HCT116 (cell line): ENCODE data around the gene AARS2. TPM values are rescaled to one million over a fixed set of nuclear protein-coding genes. Genes with fewer than 3 reads are reported as not detected.

Source experiments
- ATAC-seq: fragments of 200-7000 bp; cut with Tn5 transposase; 2 replicates; pipeline ENCODE4 v1.9.1; 2020; ENCODE audit warnings: mild to moderate bottlenecking, moderate library complexity
- BruUV-seq: library from RNA; stranded (reverse); fragments of 400-500 nt; replicated peaks from 2 replicates; lab custom pipeline; 2021; lab: Mats Ljungman, UMichigan
- CTCF ChIA-PET: fragments of 300-600 bp; sonication (Branson Sonifier 250); formaldehyde crosslinking; loops from one replicate; lab custom pipeline; 2021; ENCODE audit warnings: antibody characterized with exemption; lab: Charles Lee
- POLR2A ChIA-PET: fragments of 300-600, 350-600 bp; sonication (Branson Sonifier 250); formaldehyde crosslinking; loops from one replicate; lab custom pipeline; 2021; ENCODE audit warnings: antibody characterized with exemption; lab: Charles Lee
- RAD21 ChIA-PET, 2 experiments: fragments of 300-600 bp; sonication (Branson Sonifier 250); formaldehyde crosslinking; loops; one replicate each; lab custom pipeline; 2023; ENCODE audit warnings: low total read pairs in 2 of 2; ENCODE audit not compliant: uncharacterized antibody in 2 of 2, unreplicated experiment in 2 of 2, low non-redundant PET in 1 of 2; lab: Charles Lee
- DNase-seq: peaks from one replicate; pipeline ENCODE4 v3.0.0-alpha.2; 2010; ENCODE audit warnings: low read depth, low spot score
- H2AFZ ChIP-seq: fragments of 200-600 bp; shearing (Covaris generic), sonication (generic); 2 replicates; pipeline ENCODE4 v1.6.1; 2017; ENCODE audit warnings: low read depth, mixed run types, mixed read lengths, antibody characterized with exemption, low read length; ENCODE audit not compliant: poor library complexity, severe bottlenecking
- H3K27ac ChIP-seq: 2 replicates; pipeline ENCODE4 v1.5.1; 2012; ENCODE audit warnings: low read depth, low read length
- H3K27me3 ChIP-seq: fragments of 200-600 bp; sonication (generic); 2 replicates; pipeline ENCODE4 v1.6.1; 2016; ENCODE audit warnings: mixed run types, low read length, mixed read lengths; ENCODE audit not compliant: insufficient read depth
- H3K36me3 ChIP-seq, 2 experiments: fragments of 200-500 bp in 1 of 2; fragments of 200-600 bp in 1 of 2; sonication (Bioruptor generic) in 1 of 2; sonication (generic) in 1 of 2; 2 replicates each; pipeline versions ENCODE4 v1.5.1 to v1.6.1; 2014 to 2016; ENCODE audit warnings: low read length in 2 of 2, inconsistent platforms in 1 of 2, mixed read lengths in 1 of 2, mixed run types in 1 of 2; ENCODE audit not compliant: insufficient read depth in 2 of 2, control insufficient read depth in 1 of 2
- H3K4me1 ChIP-seq, 2 experiments: fragments of 200-600 bp in 1 of 2; sonication (generic) in 1 of 2; 2 replicates each; pipeline versions ENCODE4 v1.5.1 to v1.6.1; 2012 to 2017; ENCODE audit warnings: low read length in 2 of 2, inconsistent platforms in 1 of 2, mild to moderate bottlenecking in 1 of 2, mixed read lengths in 1 of 2, mixed run types in 1 of 2, moderate library complexity in 1 of 2; ENCODE audit not compliant: insufficient read depth in 2 of 2, control insufficient read depth in 1 of 2
- H3K4me2 ChIP-seq: fragments of 200-600 bp; sonication (generic); 2 replicates; pipeline ENCODE4 v1.6.1; 2017; ENCODE audit warnings: mixed run types, low read length, mixed read lengths
- H3K4me3 ChIP-seq, 2 experiments: fragments of 200-600 bp in 1 of 2; sonication (generic) in 1 of 2; replicated peaks in 1 of 2; 2 replicates each; pipeline ENCODE4 v1.5.1; 2011 to 2016; ENCODE audit warnings: low read length in 2 of 2, control low read depth in 1 of 2, low read depth in 1 of 2, mild to moderate bottlenecking in 1 of 2, mixed read lengths in 1 of 2, mixed run types in 1 of 2
- H3K79me2 ChIP-seq: fragments of 200-600 bp; sonication (generic); 2 replicates; pipeline ENCODE4 v1.6.1; 2017; ENCODE audit warnings: mild to moderate bottlenecking, mixed run types, low read length, moderate library complexity, mixed read lengths; ENCODE audit not compliant: insufficient read depth
- H3K9ac ChIP-seq: fragments of 200-600 bp; sonication (generic); 2 replicates; pipeline ENCODE4 v1.6.1; 2016; ENCODE audit warnings: low read length, mixed read lengths
- H3K9me2 ChIP-seq: fragments of 200-600 bp; sonication (generic), shearing (Covaris generic); 2 replicates; pipeline ENCODE4 v1.6.1; 2017; ENCODE audit warnings: mixed run types, mild to moderate bottlenecking, moderate library complexity; ENCODE audit not compliant: insufficient read depth
- H3K9me3 ChIP-seq, 2 experiments: fragments of 200-500 bp in 1 of 2; fragments of 200-600 bp in 1 of 2; sonication (Bioruptor generic) in 1 of 2; sonication (generic) in 1 of 2; 2 replicates each; pipeline ENCODE4 v1.6.1; 2014 to 2017; ENCODE audit warnings: low read length in 2 of 2, mixed read lengths in 2 of 2, inconsistent platforms in 1 of 2, low read depth in 1 of 2, mild to moderate bottlenecking in 1 of 2, mixed run types in 1 of 2, moderate library complexity in 1 of 2; ENCODE audit not compliant: control insufficient read depth in 1 of 2, insufficient read depth in 1 of 2
- H4K20me1 ChIP-seq: fragments of 200-600 bp; sonication (generic), shearing (Covaris generic); 2 replicates; pipeline ENCODE4 v1.6.1; 2017; ENCODE audit warnings: mixed run types, mild to moderate bottlenecking, moderate library complexity; ENCODE audit not compliant: insufficient read depth
- EZH2 ChIP-seq: fragments of 200-600 bp; sonication (generic); IDR thresholded peaks from 2 replicates; pipeline ENCODE4 v1.6.1; 2017; ENCODE audit warnings: antibody characterized with exemption, mixed run types
- FOSL1 ChIP-seq: IDR thresholded peaks from 2 replicates; pipeline ENCODE4 v1.6.1; 2012; ENCODE audit warnings: low read depth
- JUND ChIP-seq: IDR thresholded peaks from 2 replicates; pipeline ENCODE4 v1.6.1; 2012
- ZBTB33 ChIP-seq: IDR thresholded peaks from 2 replicates; pipeline ENCODE4 v1.6.1; 2011; ENCODE audit warnings: mild to moderate bottlenecking, low read length, moderate library complexity; ENCODE audit not compliant: insufficient replicate concordance; ENCODE audit errors: extremely low read depth
- ZFX ChIP-seq: fragments of 450-650 bp; IDR thresholded peaks from 2 replicates; pipeline ENCODE4 v1.6.1; 2017
- intact Hi-C: fragments of 100-400 bp; cut with micrococcal nuclease; formaldehyde crosslinking; loops from 2 replicates; pipeline ENCODE4 v1.10.0; 2022
- total RNA-seq: library from RNA; stranded (reverse); gene quantifications from one replicate; pipeline ENCODE4 v1.2.1, GENCODE V29; 2021; ENCODE audit not compliant: unreplicated experiment

Gene AARS2
- total RNA-seq, 1 experiment from 2014 or later: 14.9 TPM

GRCh38 chr6:44271406-44271723 is 41.8 kb downstream of the AARS2 start:
- POLR2A ChIA-PET: no interaction called here
- CTCF ChIA-PET: no interaction called here
- Histone ChIP-seq H3K4me2 (no peak overlapping the region), H3K9me3 (no peaks in the 10 kb centered on the region), H2AFZ (no peak overlapping the region), H3K9ac (no peak overlapping the region), H3K36me3 (no peaks in the 10 kb centered on the region), H3K9me2 (no peaks in the 10 kb centered on the region), H3K4me3 (no peak overlapping the region), H3K79me2 (no peaks in the 10 kb centered on the region), H3K4me1 (peaks cover 0 to 3% of the 10 kb centered on the region in 2 experiments; a peak in 1 of 4 replicates), H3K27ac (no peak overlapping the region), H4K20me1 (no peaks in the 10 kb centered on the region)
- no peak for DNase-seq
- no peak for ATAC-seq
- intact Hi-C loops: no loop called here
- no TSS peak for BruUV-seq
- RAD21 ChIA-PET: no interaction called here
- no peak for TF ChIP-seq JUND
- TF ChIP-seq EZH2: no peak
- TF ChIP-seq ZBTB33: no peak
- TF ChIP-seq, all 23 proteins: peak for 0
- no peaks in the 10 kb centered on the region for H3K27me3 ChIP-seq

GRCh38 chr6:44270526-44271405 is 42.4 kb downstream of the AARS2 start:
- H3K9me3 ChIP-seq: no peaks in the 10 kb centered on the region
- DNase-seq: no peak
- H4K20me1 ChIP-seq: no peaks in the 10 kb centered on the region
- POLR2A ChIA-PET: no interaction called here
- no peak for TF ChIP-seq JUND
- TF ChIP-seq ZFX: no peak
- no peak for TF ChIP-seq FOSL1
- TF ChIP-seq, all 23 proteins: peak for 0
- ChIA-PET CTCF (no interaction called here), RAD21 (no interaction called here)
- BruUV-seq: no TSS peak
- Histone ChIP-seq H3K4me1 (peaks cover 0 to 5% of the 10 kb centered on the region in 2 experiments; a peak in 2 of 4 replicates), H3K36me3 (no peaks in the 10 kb centered on the region), H3K27me3 (no peaks in the 10 kb centered on the region), H3K27ac (no peak overlapping the region), H2AFZ (no peak overlapping the region), H3K9me2 (no peaks in the 10 kb centered on the region), H3K79me2 (no peaks in the 10 kb centered on the region), H3K9ac (no peak overlapping the region), H3K4me3 (no peak overlapping the region), H3K4me2 (no peak overlapping the region)
- no peak for ATAC-seq
- intact Hi-C loops: no loop called here
